ENCODE results near the gene ZNF343.

GRCh38 chr20:2521369-2522305 lies 12.9 kb upstream of the ZNF343 start:
- TF ChIP-seq, protein P1, sequence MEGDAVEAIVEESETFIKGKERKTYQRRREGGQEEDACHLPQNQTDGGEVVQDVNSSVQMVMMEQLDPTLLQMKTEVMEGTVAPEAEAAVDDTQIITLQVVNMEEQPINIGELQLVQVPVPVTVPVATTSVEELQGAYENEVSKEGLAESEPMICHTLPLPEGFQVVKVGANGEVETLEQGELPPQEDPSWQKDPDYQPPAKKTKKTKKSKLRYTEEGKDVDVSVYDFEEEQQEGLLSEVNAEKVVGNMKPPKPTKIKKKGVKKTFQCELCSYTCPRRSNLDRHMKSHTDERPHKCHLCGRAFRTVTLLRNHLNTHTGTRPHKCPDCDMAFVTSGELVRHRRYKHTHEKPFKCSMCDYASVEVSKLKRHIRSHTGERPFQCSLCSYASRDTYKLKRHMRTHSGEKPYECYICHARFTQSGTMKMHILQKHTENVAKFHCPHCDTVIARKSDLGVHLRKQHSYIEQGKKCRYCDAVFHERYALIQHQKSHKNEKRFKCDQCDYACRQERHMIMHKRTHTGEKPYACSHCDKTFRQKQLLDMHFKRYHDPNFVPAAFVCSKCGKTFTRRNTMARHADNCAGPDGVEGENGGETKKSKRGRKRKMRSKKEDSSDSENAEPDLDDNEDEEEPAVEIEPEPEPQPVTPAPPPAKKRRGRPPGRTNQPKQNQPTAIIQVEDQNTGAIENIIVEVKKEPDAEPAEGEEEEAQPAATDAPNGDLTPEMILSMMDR (IDR thresholded peaks at IDR 0.05): peak; percentile 41 to 90 (median 88)
- no peak for TF ChIP-seq POLR2A (IDR thresholded peaks at IDR 0.05)
